Purkinje cell (primary cell): ENCODE data around the gene FKBP9. TPM values are rescaled to one million over a fixed set of nuclear protein-coding genes. Genes with fewer than 3 reads are reported as not detected.

ENCODE experiments used
- polyA plus RNA-seq: library from polyadenylated mRNA; unstranded; fragments of >200 nt; fragmentation: Nextera tagmentation; gene quantifications from 2 replicates; pipeline ENCODE4 v1.2.1, GENCODE V29; 2014

Gene FKBP9
- polyA plus RNA-seq: 87.0 and 97.6 TPM in 2 replicates

DNA sequence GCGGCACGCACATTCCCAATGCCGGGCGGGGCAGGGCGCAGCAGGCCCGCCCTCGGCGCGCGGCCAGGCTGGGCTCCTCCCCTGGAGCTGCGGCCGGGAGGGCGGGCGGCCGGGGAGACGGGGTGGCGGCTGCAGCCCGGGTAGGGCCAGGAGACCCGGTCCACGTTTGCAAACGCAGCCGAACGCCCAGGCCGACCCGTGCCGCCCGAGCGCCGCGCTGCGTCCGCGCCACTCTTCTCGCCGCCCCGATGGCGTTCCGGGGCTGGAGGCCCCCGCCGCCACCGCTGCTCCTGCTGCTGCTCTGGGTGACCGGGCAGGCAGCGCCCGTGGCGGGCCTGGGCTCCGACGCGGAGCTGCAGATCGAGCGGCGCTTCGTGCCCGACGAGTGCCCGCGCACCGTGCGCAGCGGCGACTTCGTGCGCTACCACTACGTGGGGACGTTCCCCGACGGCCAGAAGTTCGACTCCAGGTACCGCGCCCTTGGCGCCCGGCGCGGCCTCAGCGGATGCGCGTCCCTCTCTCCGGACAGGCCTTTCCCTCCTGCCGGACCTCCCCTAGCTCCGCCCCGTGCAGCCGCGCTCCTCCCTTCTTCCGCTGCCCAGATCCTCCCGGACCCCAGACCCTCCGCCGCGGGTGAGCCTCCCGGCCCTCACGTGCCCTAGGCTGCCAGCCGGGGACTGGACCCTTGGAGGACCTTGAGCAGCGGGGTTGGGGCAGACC lies at the start of gene FKBP9:
FKBP9 (plus strand) TSS at position 115 of the 720 bp plus-strand sequence; CDS start at position 249, 134 bp downstream.

Other genes with a start within 250 kb of the FKBP9 start
- gene KBTBD2, start 65.7 kb upstream of the FKBP9 start, polyA plus RNA-seq: 41.8 and 46.7 TPM in 2 replicates
- 64.4 and 70.5 TPM in 2 replicates for gene NT5C3A, start 105.3 kb downstream of the FKBP9 start, polyA plus RNA-seq
- 19.5 and 21.5 TPM in 2 replicates for gene RP9, start 152.0 kb downstream of the FKBP9 start, polyA plus RNA-seq
- gene BBS9, start 172.1 kb downstream of the FKBP9 start, polyA plus RNA-seq: 7.3 and 9.2 TPM in 2 replicates